Middle frontal gyrus (tissue), 1 donor: Measurements from ENCODE around the gene SBNO2.

ENCODE experiments used
- DNase-seq: peaks from one replicate; pipeline ENCODE4 v3.0.0-alpha.2; 2015; ENCODE audit warnings: low spot score; ENCODE audit errors: extremely low spot score

The SBNO2 gene, protein sequence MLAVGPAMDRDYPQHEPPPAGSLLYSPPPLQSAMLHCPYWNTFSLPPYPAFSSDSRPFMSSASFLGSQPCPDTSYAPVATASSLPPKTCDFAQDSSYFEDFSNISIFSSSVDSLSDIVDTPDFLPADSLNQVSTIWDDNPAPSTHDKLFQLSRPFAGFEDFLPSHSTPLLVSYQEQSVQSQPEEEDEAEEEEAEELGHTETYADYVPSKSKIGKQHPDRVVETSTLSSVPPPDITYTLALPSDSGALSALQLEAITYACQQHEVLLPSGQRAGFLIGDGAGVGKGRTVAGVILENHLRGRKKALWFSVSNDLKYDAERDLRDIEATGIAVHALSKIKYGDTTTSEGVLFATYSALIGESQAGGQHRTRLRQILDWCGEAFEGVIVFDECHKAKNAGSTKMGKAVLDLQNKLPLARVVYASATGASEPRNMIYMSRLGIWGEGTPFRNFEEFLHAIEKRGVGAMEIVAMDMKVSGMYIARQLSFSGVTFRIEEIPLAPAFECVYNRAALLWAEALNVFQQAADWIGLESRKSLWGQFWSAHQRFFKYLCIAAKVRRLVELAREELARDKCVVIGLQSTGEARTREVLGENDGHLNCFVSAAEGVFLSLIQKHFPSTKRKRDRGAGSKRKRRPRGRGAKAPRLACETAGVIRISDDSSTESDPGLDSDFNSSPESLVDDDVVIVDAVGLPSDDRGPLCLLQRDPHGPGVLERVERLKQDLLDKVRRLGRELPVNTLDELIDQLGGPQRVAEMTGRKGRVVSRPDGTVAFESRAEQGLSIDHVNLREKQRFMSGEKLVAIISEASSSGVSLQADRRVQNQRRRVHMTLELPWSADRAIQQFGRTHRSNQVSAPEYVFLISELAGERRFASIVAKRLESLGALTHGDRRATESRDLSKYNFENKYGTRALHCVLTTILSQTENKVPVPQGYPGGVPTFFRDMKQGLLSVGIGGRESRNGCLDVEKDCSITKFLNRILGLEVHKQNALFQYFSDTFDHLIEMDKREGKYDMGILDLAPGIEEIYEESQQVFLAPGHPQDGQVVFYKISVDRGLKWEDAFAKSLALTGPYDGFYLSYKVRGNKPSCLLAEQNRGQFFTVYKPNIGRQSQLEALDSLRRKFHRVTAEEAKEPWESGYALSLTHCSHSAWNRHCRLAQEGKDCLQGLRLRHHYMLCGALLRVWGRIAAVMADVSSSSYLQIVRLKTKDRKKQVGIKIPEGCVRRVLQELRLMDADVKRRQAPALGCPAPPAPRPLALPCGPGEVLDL (N-terminal part only)

GRCh38 chr19:1173845-1174809, at the start of gene SBNO2:
SBNO2 (minus strand) TSS chr19:1174268; CDS start chr19:1154276, 19,992 bp downstream.
- DNase-seq = peak; percentile 72

GRCh38 chr19:1223018-1223855, 49.2 kb upstream of the SBNO2 start:
- no peak for DNase-seq

DNA sequence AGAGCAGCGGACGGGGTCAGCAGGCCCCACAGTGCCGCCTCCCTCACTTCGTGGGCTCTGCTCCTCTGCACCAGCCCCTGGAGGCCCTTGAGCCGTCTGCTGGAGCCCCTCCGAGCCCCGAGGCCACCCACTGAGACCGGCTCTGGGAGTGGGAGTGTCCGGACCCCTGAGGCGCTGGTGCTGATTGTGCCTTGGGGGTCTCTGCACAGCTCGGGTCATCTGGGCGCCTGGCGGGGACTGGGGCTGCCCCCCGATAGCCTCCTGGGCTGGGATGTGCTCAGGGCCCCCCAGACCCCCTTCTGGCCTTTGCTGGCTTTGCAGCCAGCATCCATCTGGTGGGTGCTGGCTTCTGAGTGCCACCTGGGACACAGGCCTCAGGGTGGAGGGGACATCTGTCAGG, 48.3 kb upstream of the SBNO2 start:
- no peak for DNase-seq

DNA sequence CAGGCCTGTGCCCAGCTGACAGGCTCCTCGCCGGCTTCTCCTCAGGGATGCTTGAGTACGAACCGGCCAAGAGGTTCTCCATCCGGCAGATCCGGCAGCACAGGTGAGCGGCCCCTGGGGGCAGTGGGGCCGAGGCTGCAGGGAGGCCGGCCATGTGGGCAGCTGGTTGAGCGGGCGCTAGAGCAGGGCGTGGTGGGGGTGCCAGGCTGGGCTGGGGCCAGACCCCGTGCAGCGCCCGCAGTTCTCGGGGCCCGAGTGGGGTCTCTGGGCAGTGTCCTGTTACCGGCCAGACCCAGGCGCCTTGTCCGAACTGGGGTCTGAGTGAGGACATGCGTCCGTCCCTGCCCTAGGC, 47.8 kb upstream of the SBNO2 start:
- no peak for DNase-seq

GRCh38 chr19:1220976-1221903, 47.2 kb upstream of the SBNO2 start:
- DNase-seq = no peak

- no peak for DNase-seq
These were observed 46.4 kb upstream of the SBNO2 start for GRCh38 chr19:1220477-1220930.

- DNase-seq = no peak
These were observed 45.9 kb upstream of the SBNO2 start for GRCh38 chr19:1219786-1220476.

DNA sequence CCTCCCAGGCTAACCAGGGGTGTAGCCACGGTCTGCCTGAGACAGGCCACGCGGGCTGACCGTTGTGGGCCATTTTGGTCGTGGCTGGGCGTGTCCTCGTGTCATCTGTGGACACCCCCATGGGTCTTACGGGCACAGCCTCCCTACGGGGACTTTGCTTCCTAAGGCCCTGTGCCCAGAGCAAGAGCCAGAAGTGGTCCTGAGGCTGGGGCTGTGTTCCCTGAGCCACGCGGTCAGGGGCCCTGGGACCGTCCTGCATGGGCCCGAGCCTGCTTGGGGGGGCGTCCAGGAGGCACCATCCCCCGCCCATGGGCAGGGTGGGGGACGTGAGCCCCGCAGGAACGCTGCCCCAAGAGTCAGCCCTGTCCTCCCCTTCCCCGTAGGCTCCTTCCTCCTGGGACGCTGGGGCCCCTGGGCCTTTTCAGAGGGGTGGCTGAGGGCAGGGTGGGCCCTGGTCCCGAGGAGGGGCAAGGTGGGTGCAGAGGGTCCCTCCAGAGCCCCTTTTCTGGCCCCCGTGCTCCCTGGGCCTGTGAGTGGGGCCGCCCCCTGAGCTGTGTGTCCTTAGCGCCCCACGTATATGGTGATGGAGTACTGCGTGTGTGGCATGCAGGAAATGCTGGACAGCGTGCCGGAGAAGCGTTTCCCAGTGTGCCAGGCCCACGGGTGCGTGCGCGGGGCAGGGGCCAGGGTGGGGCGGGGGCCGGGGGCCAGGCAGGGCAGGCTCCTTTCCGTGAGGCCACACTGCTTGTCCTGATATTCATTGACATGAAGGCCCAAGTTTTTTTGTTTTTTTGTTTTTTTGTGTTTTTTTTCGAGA, 44.9 kb upstream of the SBNO2 start:
- DNase-seq = no peak

GRCh38 chr19:1217366-1217765, 43.3 kb upstream of the SBNO2 start:
- no peak for DNase-seq

- DNase-seq = no peak
These were observed 42.7 kb upstream of the SBNO2 start for GRCh38 chr19:1216756-1217155.

DNA sequence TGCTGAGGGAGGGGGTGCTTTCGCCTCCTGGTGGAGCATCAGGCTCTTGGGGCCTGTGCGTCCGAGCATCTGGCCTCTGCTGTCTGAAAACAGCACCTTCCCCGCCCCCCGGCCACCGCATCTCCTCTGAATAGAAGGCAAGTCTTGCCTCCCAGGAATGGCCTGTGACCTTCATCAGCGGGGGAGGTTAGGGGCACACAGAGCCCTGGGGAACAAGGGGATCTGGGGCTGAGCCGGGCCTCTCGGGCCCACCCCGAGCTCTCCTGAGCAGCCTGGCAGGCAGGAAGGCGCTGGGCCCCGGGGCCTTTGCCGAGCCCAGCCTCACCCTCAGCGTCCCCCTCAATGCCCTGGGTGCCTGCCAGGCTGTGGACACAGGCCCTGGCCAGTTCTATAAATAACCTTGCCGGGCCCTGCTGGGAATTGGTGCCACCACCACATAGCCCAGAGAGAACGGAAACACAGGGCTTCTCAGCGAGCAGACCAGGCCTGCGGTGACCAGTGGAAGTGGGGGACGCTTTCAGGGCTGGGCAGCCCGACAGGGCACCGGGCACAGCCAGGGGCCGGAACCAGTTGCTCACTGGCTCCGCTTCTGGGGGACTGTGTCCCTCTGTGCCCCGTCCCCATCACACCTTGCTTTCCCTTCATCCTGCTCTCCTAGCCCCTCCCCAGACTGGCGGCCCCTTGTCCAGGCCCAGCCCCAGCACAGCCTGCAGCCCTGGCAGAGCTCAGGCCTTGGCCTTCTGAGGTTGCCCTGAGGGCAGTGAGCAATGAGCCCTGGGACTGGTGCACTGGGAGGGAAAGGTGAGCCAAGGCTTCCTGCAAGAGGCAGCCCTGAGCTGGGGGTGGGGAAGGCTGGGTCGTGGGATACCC, 41.0 kb upstream of the SBNO2 start:
- DNase-seq = no peak

- DNase-seq = no peak
These were observed 40.3 kb upstream of the SBNO2 start for GRCh38 chr19:1214299-1214861.

- DNase-seq = no peak
These were observed 39.6 kb upstream of the SBNO2 start for GRCh38 chr19:1213391-1214286.

GRCh38 chr19:1211494-1212234, 37.6 kb upstream of the SBNO2 start:
- DNase-seq = no peak
